PFSK-1 (cell line): ENCODE measurements around the gene SNRPA1.

Source experiments
- POLR2AphosphoS5 ChIP-seq: IDR thresholded peaks from 2 replicates; pipeline ENCODE4 v1.6.1; 2012; ENCODE audit warnings: low read depth, mild to moderate bottlenecking, control low read depth, low read length, moderate library complexity
- TF ChIP-seq, protein P1 (sequence below), 2 experiments: IDR thresholded peaks; 2 replicates each; pipeline versions ENCODE4 v1.6.1 to v1.8.0; 2011 to 2012; ENCODE audit warnings: low read depth in 2 of 2, low read length in 2 of 2, control low read depth in 1 of 2, inconsistent platforms in 1 of 2, mild to moderate bottlenecking in 1 of 2, moderate library complexity in 1 of 2; ENCODE audit not compliant: insufficient read depth in 1 of 2

DNA sequence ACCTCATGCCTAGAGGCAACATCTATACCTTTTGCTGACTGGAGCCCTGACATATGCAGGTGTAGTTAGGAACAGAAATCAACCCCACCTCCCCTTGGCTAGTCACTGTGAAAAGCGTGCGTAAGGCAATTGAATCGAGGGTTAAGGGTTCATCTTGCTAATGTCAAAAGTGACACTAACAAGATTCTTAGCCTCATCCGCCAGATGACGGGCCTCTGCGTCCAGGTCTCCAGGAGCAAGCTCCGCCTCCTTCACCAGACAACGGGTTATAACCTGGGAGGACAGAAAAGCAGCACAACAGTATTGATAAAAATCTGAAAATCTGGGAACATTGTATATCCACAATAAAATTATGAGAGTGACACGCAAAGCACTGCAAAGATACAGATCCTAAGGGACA lies 22.5 kb downstream of the SNRPA1 start:
- no peak for TF ChIP-seq POLR2AphosphoS5
- TF ChIP-seq, protein P1, sequence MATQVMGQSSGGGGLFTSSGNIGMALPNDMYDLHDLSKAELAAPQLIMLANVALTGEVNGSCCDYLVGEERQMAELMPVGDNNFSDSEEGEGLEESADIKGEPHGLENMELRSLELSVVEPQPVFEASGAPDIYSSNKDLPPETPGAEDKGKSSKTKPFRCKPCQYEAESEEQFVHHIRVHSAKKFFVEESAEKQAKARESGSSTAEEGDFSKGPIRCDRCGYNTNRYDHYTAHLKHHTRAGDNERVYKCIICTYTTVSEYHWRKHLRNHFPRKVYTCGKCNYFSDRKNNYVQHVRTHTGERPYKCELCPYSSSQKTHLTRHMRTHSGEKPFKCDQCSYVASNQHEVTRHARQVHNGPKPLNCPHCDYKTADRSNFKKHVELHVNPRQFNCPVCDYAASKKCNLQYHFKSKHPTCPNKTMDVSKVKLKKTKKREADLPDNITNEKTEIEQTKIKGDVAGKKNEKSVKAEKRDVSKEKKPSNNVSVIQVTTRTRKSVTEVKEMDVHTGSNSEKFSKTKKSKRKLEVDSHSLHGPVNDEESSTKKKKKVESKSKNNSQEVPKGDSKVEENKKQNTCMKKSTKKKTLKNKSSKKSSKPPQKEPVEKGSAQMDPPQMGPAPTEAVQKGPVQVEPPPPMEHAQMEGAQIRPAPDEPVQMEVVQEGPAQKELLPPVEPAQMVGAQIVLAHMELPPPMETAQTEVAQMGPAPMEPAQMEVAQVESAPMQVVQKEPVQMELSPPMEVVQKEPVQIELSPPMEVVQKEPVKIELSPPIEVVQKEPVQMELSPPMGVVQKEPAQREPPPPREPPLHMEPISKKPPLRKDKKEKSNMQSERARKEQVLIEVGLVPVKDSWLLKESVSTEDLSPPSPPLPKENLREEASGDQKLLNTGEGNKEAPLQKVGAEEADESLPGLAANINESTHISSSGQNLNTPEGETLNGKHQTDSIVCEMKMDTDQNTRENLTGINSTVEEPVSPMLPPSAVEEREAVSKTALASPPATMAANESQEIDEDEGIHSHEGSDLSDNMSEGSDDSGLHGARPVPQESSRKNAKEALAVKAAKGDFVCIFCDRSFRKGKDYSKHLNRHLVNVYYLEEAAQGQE (IDR thresholded peaks at IDR 0.05; ENCODE audit: insufficient read depth in 1 of 2, low read depth in 2 of 2, low read length in 2 of 2): no peak
